ENCODE measurements around the gene NXPH3.

Gene NXPH3

DNA sequence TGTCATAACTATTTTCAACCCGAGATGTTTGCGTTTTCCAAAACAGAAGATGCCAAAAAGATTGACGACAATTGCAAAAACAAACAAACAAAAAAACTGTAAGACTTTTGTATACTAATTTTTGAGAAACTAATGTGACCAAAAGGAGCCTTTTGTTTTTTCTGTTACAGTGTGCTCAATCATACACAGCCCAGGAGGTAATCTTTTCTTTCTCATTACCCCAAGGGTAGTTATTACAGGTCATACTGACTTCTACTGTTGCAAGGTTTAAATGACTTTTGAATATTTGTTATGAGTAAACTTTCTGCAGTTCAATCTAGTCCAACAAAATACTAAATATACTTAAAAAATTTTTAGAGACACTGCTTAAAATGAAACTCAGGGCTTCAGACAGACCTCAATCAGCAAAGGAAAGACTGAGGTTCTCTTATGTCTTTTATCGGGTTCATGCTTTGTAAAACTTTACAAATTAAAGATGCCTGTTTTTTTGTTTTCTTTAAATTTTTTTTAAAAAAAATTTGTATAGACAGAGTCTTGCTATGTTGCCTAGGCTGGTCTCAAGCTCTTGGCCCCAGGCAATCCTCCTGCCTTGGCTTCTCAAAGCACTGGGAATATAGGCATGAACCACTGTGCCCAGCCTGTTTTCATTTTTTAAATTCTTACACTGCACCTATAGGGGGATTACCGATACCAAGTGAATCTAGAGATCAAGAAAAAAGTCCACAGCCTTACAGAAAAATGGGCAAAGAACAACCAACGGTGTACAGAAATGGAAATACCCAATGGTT is 54.6 kb downstream of the NXPH3 start:
- DNase-seq (ENCODE audit: low read depth) = no peak
- no peak overlapping the region for H3K4me3 ChIP-seq (ENCODE audit: low read depth, low read length)
- no peak for TF ChIP-seq POLR2A (IDR thresholded peaks at IDR 0.05; ENCODE audit: extremely low read depth, insufficient read length)
- TF ChIP-seq, protein P1, sequence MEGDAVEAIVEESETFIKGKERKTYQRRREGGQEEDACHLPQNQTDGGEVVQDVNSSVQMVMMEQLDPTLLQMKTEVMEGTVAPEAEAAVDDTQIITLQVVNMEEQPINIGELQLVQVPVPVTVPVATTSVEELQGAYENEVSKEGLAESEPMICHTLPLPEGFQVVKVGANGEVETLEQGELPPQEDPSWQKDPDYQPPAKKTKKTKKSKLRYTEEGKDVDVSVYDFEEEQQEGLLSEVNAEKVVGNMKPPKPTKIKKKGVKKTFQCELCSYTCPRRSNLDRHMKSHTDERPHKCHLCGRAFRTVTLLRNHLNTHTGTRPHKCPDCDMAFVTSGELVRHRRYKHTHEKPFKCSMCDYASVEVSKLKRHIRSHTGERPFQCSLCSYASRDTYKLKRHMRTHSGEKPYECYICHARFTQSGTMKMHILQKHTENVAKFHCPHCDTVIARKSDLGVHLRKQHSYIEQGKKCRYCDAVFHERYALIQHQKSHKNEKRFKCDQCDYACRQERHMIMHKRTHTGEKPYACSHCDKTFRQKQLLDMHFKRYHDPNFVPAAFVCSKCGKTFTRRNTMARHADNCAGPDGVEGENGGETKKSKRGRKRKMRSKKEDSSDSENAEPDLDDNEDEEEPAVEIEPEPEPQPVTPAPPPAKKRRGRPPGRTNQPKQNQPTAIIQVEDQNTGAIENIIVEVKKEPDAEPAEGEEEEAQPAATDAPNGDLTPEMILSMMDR (IDR thresholded peaks at IDR 0.05; ENCODE audit: low read depth, low read length) = no peak
- TF ChIP-seq, protein P2, sequence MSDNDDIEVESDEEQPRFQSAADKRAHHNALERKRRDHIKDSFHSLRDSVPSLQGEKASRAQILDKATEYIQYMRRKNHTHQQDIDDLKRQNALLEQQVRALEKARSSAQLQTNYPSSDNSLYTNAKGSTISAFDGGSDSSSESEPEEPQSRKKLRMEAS (IDR thresholded peaks at IDR 0.05; ENCODE audit: low read depth, low read length) = no peak
- TF ChIP-seq MYC (IDR thresholded peaks at IDR 0.05; ENCODE audit: low read depth, low read length) = no peak

DNA sequence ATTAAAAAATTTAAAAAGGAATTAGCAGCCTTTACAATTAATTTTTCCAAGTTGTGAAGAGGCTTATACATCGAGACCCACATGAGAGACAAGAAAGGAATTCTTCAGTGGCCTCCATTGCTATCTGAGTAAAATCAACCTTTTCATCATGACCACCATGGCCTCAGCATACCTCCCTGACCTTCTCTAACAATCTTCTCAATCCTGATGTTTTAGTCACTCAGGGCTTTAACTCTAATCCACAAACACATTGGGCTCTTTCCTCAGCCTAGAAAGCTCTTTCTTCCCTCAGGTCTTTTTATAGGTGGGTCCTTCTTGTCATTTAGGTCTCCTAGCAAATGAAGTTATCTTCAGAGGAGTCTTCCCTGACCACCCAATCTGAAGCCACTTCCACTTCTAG is 55.8 kb downstream of the NXPH3 start:
- DNase-seq (ENCODE audit: low read depth) = no peak
- TF ChIP-seq, protein P1 (IDR thresholded peaks at IDR 0.05; ENCODE audit: low read depth, low read length) = no peak
- TF ChIP-seq, protein P2 (IDR thresholded peaks at IDR 0.05; ENCODE audit: low read depth, low read length) = no peak
- TF ChIP-seq MYC (IDR thresholded peaks at IDR 0.05; ENCODE audit: low read depth, low read length) = no peak
- TF ChIP-seq POLR2A (IDR thresholded peaks at IDR 0.05; ENCODE audit: extremely low read depth, insufficient read length) = no peak
- H3K4me3 ChIP-seq (ENCODE audit: low read depth, low read length) = no peak overlapping the region
